Astrocyte (in vitro differentiated cells and primary cell): Measurements from ENCODE around the gene MRNIP. TPM values are rescaled to one million over a fixed set of nuclear protein-coding genes. Genes with fewer than 3 reads are reported as not detected.

Experiments
- DNase-seq: peaks from one replicate; pipeline ENCODE4 v3.0.0-alpha.2; 2010; ENCODE audit warnings: low read depth
- FAIRE-seq: peaks from 2 replicates; lab custom pipeline; 2011; peaks lifted over from hg19 to GRCh38; lab: Jason Lieb, UNC
- H2AFZ ChIP-seq: 2 replicates; pipeline ENCODE4 v1.6.0; 2012; ENCODE audit warnings: low read depth, low read length, inconsistent platforms
- H3K27ac ChIP-seq: 2 replicates; pipeline ENCODE4 v1.5.1; 2011; ENCODE audit warnings: low read depth, low read length, inconsistent platforms
- H3K27me3 ChIP-seq: 2 replicates; pipeline ENCODE4 v1.6.0; 2011; ENCODE audit warnings: low read length, inconsistent platforms; ENCODE audit not compliant: insufficient read depth
- H3K36me3 ChIP-seq: 2 replicates; pipeline ENCODE4 v1.5.1; 2011; ENCODE audit warnings: low read length, inconsistent platforms; ENCODE audit not compliant: insufficient read depth
- H3K4me1 ChIP-seq: 2 replicates; pipeline ENCODE4 v1.5.1; 2011; ENCODE audit warnings: low read length, inconsistent platforms; ENCODE audit not compliant: insufficient read depth
- H3K4me2 ChIP-seq: 2 replicates; pipeline ENCODE4 v1.6.0; 2012; ENCODE audit warnings: low read length, inconsistent platforms
- H3K4me3 ChIP-seq: 2 replicates; pipeline ENCODE4 v1.5.1; 2011; ENCODE audit warnings: low read depth, mild to moderate bottlenecking, low read length, inconsistent platforms; ENCODE audit not compliant: insufficient read depth
- H3K79me2 ChIP-seq: 2 replicates; pipeline ENCODE4 v1.6.0; 2012; ENCODE audit warnings: mild to moderate bottlenecking, low read length, inconsistent platforms; ENCODE audit not compliant: insufficient read depth
- H3K9ac ChIP-seq: 2 replicates; pipeline ENCODE4 v1.6.0; 2012; ENCODE audit warnings: mild to moderate bottlenecking, low read length, inconsistent platforms
- H3K9me3 ChIP-seq: 2 replicates; pipeline ENCODE4 v1.5.1; 2012; ENCODE audit warnings: low read depth, mild to moderate bottlenecking, low read length, inconsistent platforms; ENCODE audit not compliant: insufficient read depth
- H4K20me1 ChIP-seq: 2 replicates; pipeline ENCODE4 v1.6.0; 2012; ENCODE audit warnings: low read length, inconsistent platforms; ENCODE audit not compliant: insufficient read depth
- H3K27ac Mint-ChIP-seq: one replicate; pipeline ENCODE4 v1.8.0; 2021; ENCODE audit warnings: mild to moderate bottlenecking, mixed read lengths; ENCODE audit not compliant: unreplicated experiment
- H3K27me3 Mint-ChIP-seq: one replicate; pipeline ENCODE4 v1.8.0; 2021; ENCODE audit warnings: low read depth, mixed read lengths; ENCODE audit not compliant: unreplicated experiment
- H3K36me3 Mint-ChIP-seq: one replicate; pipeline ENCODE4 v1.8.0; 2021; ENCODE audit warnings: low read depth, mixed read lengths; ENCODE audit not compliant: unreplicated experiment
- H3K4me1 Mint-ChIP-seq: one replicate; pipeline ENCODE4 v1.8.0; 2021; ENCODE audit warnings: low read depth, mixed read lengths; ENCODE audit not compliant: unreplicated experiment
- H3K4me3 Mint-ChIP-seq: one replicate; pipeline ENCODE4 v1.8.0; 2021; ENCODE audit warnings: mild to moderate bottlenecking, moderate library complexity, mixed read lengths; ENCODE audit not compliant: unreplicated experiment
- H3K9me3 Mint-ChIP-seq: one replicate; pipeline ENCODE4 v1.8.0; 2021; ENCODE audit warnings: mild to moderate bottlenecking, mixed read lengths; ENCODE audit not compliant: unreplicated experiment
- EZH2 ChIP-seq: IDR thresholded peaks from 2 replicates; pipeline ENCODE4 v1.6.1; 2012; ENCODE audit warnings: mild to moderate bottlenecking, low read length, inconsistent platforms; ENCODE audit not compliant: insufficient read depth
- total RNA-seq: library from RNA; stranded (reverse); gene quantifications from 2 replicates; pipeline ENCODE4 v1.2.1, GENCODE V29; 2021
- TF ChIP-seq, protein P1 (sequence below): IDR thresholded peaks from 2 replicates; pipeline ENCODE4 v1.5.1; 2011; ENCODE audit warnings: low read depth, mild to moderate bottlenecking, inconsistent platforms, low read length, moderate library complexity; ENCODE audit not compliant: insufficient read depth

The MRNIP gene
- total RNA-seq, 1 donor from 2014 or later: 20.7 TPM

DNA sequence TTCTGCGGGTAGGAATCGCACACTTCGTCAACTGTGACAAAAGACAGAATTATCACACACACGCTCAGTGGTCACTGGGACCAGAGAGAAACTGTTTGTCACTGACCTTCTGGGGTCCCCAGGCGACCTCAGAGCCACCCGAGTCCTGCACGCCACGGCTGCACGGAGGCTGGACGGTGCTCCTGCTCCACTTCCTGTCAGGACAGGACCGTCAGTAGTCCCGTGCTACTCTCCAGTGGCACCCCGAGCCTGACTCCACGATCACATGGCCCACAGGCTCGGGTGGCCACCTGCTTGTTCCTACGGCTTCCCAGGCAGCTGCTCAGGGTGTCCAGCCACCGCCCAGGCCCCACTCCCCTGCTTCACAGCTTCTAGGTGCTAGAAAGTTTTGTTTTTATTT lies 17.9 kb downstream of the MRNIP start:
- H3K4me3 Mint-ChIP-seq: no peak overlapping the region
- Histone ChIP-seq H2AFZ (no peak overlapping the region), H3K27me3 (no peaks in the 10 kb centered on the region), H3K4me3 (no peak overlapping the region), H3K4me2 (no peak overlapping the region), H3K79me2 (no peaks in the 10 kb centered on the region), H4K20me1 (peaks cover 23% of the 10 kb centered on the region), H3K9ac (no peak overlapping the region), H3K27ac (no peak overlapping the region), H3K9me3 (peaks cover 2% of the 10 kb centered on the region), H3K4me1 (no peaks in the 10 kb centered on the region), H3K36me3 (peaks cover 20% of the 10 kb centered on the region)
- FAIRE-seq (no peak), DNase-seq (no peak)
- TF ChIP-seq EZH2: no peak
- TF ChIP-seq, protein P1, sequence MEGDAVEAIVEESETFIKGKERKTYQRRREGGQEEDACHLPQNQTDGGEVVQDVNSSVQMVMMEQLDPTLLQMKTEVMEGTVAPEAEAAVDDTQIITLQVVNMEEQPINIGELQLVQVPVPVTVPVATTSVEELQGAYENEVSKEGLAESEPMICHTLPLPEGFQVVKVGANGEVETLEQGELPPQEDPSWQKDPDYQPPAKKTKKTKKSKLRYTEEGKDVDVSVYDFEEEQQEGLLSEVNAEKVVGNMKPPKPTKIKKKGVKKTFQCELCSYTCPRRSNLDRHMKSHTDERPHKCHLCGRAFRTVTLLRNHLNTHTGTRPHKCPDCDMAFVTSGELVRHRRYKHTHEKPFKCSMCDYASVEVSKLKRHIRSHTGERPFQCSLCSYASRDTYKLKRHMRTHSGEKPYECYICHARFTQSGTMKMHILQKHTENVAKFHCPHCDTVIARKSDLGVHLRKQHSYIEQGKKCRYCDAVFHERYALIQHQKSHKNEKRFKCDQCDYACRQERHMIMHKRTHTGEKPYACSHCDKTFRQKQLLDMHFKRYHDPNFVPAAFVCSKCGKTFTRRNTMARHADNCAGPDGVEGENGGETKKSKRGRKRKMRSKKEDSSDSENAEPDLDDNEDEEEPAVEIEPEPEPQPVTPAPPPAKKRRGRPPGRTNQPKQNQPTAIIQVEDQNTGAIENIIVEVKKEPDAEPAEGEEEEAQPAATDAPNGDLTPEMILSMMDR: no peak
- no peaks in the 10 kb centered on the region for H3K27me3 Mint-ChIP-seq
- peaks cover 8% of the 10 kb centered on the region for H3K4me1 Mint-ChIP-seq
- peaks cover 53% of the 10 kb centered on the region for H3K36me3 Mint-ChIP-seq
- H3K27ac Mint-ChIP-seq: no peak overlapping the region
- H3K9me3 Mint-ChIP-seq: peaks cover 5% of the 10 kb centered on the region

DNA sequence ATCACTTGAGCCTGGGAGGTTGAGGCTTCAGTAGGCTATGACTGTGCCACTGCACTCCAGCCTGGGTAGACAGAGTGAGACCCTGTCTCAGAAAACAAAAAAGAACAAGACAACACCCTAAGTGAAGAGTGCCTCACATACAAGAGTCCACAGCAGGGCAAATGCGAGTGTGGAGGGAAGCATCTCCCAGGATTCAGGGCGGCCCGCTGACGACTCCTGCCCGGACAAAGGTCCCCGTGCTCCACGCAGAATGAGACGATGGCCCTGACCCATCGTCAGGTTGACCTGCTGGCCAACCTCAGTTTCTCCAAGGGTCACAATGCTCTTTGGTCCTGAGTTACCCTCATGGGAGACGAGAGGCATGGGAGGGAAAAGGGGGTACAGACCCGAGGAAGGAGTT lies 18.3 kb downstream of the MRNIP start:
- Mint-ChIP-seq H3K4me1 (peaks cover 8% of the 10 kb centered on the region), H3K4me3 (no peak overlapping the region), H3K27ac (no peak overlapping the region), H3K36me3 (peaks cover 51% of the 10 kb centered on the region), H3K27me3 (no peaks in the 10 kb centered on the region), H3K9me3 (peaks cover 4% of the 10 kb centered on the region)
- Histone ChIP-seq H3K9ac (no peak overlapping the region), H2AFZ (no peak overlapping the region), H3K4me3 (no peak overlapping the region), H3K27me3 (no peaks in the 10 kb centered on the region), H3K4me2 (no peak overlapping the region), H3K79me2 (no peaks in the 10 kb centered on the region), H3K27ac (no peak overlapping the region), H4K20me1 (peaks cover 23% of the 10 kb centered on the region), H3K4me1 (no peaks in the 10 kb centered on the region), H3K9me3 (no peaks in the 10 kb centered on the region), H3K36me3 (peaks cover 20% of the 10 kb centered on the region)
- FAIRE-seq (no peak), DNase-seq (no peak)
- TF ChIP-seq EZH2: no peak
- TF ChIP-seq, protein P1: no peak

DNA sequence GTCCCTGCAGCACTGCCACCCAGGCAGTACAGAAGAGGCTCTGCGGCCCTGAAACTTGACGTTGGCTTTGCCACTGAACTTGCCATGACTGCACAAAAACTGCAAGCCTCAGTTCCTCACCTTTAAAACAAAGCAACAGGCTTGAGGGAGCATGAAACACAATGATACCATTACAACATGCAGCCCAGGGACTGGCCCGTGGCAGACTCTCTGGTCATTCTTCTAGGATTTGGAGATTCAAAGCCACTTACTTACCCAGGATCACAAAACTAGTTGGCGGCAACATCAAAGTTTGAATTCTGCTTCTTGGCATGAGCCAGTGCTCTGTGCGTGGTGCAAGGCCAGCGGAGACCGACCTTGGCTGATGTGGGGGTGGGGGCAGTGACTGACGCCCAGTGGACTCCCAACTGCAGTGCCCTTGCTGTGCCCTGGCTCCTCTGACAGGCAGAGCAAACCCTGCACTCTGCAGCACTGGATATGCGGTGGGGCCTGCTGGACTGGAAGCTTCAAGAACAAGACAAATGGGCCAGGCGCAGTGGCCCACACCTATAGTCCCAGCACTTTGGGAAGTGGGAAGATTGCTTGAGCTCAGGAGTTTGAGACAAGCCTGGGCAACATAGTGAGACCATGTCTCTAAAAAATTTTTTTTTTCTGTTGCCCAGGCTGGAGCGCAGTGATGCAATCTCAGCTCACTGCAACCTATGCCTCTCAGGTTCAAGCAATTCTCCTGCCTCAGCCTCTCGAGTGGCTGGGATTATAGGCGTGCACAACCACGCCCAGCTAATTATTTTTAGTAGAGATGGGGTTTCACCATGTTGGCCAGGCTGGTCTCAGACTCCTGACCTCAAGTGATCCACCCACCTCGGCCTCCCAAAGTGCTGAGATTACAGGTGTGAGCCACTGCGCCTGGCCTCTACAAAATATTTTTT lies 19.0 kb downstream of the MRNIP start:
- peaks cover 8% of the 10 kb centered on the region for H3K4me1 Mint-ChIP-seq
- peaks cover 46% of the 10 kb centered on the region for H3K36me3 Mint-ChIP-seq
- Histone ChIP-seq H3K27ac (no peak overlapping the region), H4K20me1 (peaks cover 23% of the 10 kb centered on the region), H3K9ac (no peak overlapping the region), H3K36me3 (peaks cover 20% of the 10 kb centered on the region), H2AFZ (no peak overlapping the region), H3K27me3 (no peaks in the 10 kb centered on the region), H3K4me1 (no peaks in the 10 kb centered on the region), H3K4me3 (no peak overlapping the region), H3K79me2 (no peaks in the 10 kb centered on the region), H3K4me2 (no peak overlapping the region), H3K9me3 (no peaks in the 10 kb centered on the region)
- no peak overlapping the region for H3K4me3 Mint-ChIP-seq
- H3K27ac Mint-ChIP-seq: no peak overlapping the region
- FAIRE-seq (no peak), DNase-seq (no peak)
- TF ChIP-seq, protein P1: no peak
- no peak for TF ChIP-seq EZH2
- no peaks in the 10 kb centered on the region for H3K9me3 Mint-ChIP-seq
- H3K27me3 Mint-ChIP-seq: no peaks in the 10 kb centered on the region
